H1 (cell line): Measurements from ENCODE around the gene SPAG4. TPM values are rescaled to one million over a fixed set of nuclear protein-coding genes. Genes with fewer than 3 reads are reported as not detected.

ENCODE experiments used
- CTCF ChIA-PET: fragments of 300-600 bp; sonication (Branson Sonifier 250); formaldehyde crosslinking; loops from one replicate; lab custom pipeline; 2021; ENCODE audit not compliant: partially characterized antibody; lab: Charles Lee
- POLR2A ChIA-PET: fragments of 300-600 bp; sonication (Branson Sonifier 250); formaldehyde crosslinking; loops from one replicate; lab custom pipeline; 2021; ENCODE audit warnings: inconsistent platforms; ENCODE audit not compliant: partially characterized antibody; lab: Charles Lee
- DNase-seq, 2 experiments: peaks; one replicate each; pipeline versions ENCODE4 v3.0.0 to v3.0.0-alpha.2; 2010 to 2022; ENCODE audit warnings: low spot score in 2 of 2, low read depth in 1 of 2, mixed read lengths in 1 of 2
- FAIRE-seq: peaks from 2 replicates; lab custom pipeline; 2011; peaks lifted over from hg19 to GRCh38; lab: Jason Lieb, UNC
- H2AFZ ChIP-seq: 2 replicates; pipeline ENCODE4 v1.8.1; 2012; ENCODE audit warnings: low read length, inconsistent platforms
- H2AK5ac ChIP-seq: 2 replicates; pipeline ENCODE4 v1.6.1; 2013; ENCODE audit warnings: low read depth, low read length
- H2BK120ac ChIP-seq: replicated peaks from 2 replicates; pipeline ENCODE3; 2013; ENCODE audit warnings: low read depth, low read length, inconsistent platforms
- H2BK12ac ChIP-seq: 2 replicates; pipeline ENCODE4 v1.6.1; 2013; ENCODE audit warnings: low read depth, low read length
- H2BK15ac ChIP-seq: 2 replicates; pipeline ENCODE4 v1.6.1; 2013; ENCODE audit warnings: low read length
- H2BK20ac ChIP-seq: 2 replicates; pipeline ENCODE4 v1.6.1; 2013; ENCODE audit warnings: low read length
- H2BK5ac ChIP-seq: 2 replicates; pipeline ENCODE4 v1.6.1; 2013; ENCODE audit warnings: low read depth, low read length
- H3K14ac ChIP-seq: 2 replicates; pipeline ENCODE4 v1.6.1; 2013; ENCODE audit warnings: inconsistent platforms; ENCODE audit not compliant: insufficient read length
- H3K18ac ChIP-seq: 2 replicates; pipeline ENCODE4 v1.6.1; 2013; ENCODE audit warnings: low read length; ENCODE audit errors: extremely low read depth
- H3K23ac ChIP-seq: 2 replicates; pipeline ENCODE4 v1.6.1; 2013; ENCODE audit warnings: inconsistent platforms; ENCODE audit not compliant: insufficient read length
- H3K23me2 ChIP-seq: 2 replicates; pipeline ENCODE4 v1.6.1; 2013; ENCODE audit warnings: low read depth, low read length
- H3K27ac ChIP-seq: 2 replicates; pipeline ENCODE4 v1.6.1; 2011; ENCODE audit warnings: low read depth, low read length, inconsistent platforms
- H3K27me3 ChIP-seq, 4 experiments: replicated peaks in 1 of 4; 1 replicate in 1 of 4; 2 replicates in 3 of 4; pipeline versions ENCODE4 v1.6.1 to v1.8.1; 2011 to 2013; ENCODE audit warnings: low read length in 3 of 4, mild to moderate bottlenecking in 3 of 4, inconsistent platforms in 2 of 4, mixed read lengths in 2 of 4, moderate library complexity in 1 of 4; ENCODE audit not compliant: control insufficient read depth in 3 of 4, insufficient read depth in 3 of 4; ENCODE audit errors: extremely low read depth in 1 of 4
- H3K36me3 ChIP-seq, 4 experiments: 2 replicates each; pipeline versions ENCODE4 v1.6.1 to v1.8.1; 2011 to 2013; ENCODE audit warnings: mild to moderate bottlenecking in 4 of 4, low read length in 3 of 4, moderate library complexity in 2 of 4, control low read depth in 1 of 4, inconsistent platforms in 1 of 4; ENCODE audit not compliant: insufficient read depth in 4 of 4, control insufficient read depth in 2 of 4
- H3K4ac ChIP-seq: replicated peaks from 2 replicates; pipeline ENCODE3; 2013; ENCODE audit warnings: low read length, low read depth, mixed read lengths, inconsistent platforms; ENCODE audit not compliant: insufficient read length
- H3K4me1 ChIP-seq, 4 experiments: replicated peaks in 1 of 4; 1 replicate in 1 of 4; 2 replicates in 3 of 4; pipeline versions ENCODE4 v1.6.1 to v1.8.1; 2011 to 2013; ENCODE audit warnings: low read length in 3 of 4, inconsistent platforms in 2 of 4, mixed read lengths in 1 of 4; ENCODE audit not compliant: insufficient read depth in 4 of 4, control insufficient read depth in 3 of 4
- H3K4me2 ChIP-seq, 2 experiments: 2 replicates each; pipeline versions ENCODE4 v1.6.1 to v1.8.1; 2011 to 2013; ENCODE audit warnings: low read depth in 2 of 2, low read length in 2 of 2, control low read depth in 1 of 2, inconsistent platforms in 1 of 2, mild to moderate bottlenecking in 1 of 2; ENCODE audit not compliant: insufficient read depth in 1 of 2
- H3K4me3 ChIP-seq, 4 experiments: fragments of 200-600, 300-600 bp in 1 of 4; sonication (generic), shearing (Covaris generic), sonication (Bioruptor Twin) in 1 of 4; 2 replicates each; pipeline versions ENCODE4 v1.5.1 to v1.8.1; 2011 to 2016; ENCODE audit warnings: low read length in 4 of 4, low read depth in 3 of 4, control low read depth in 2 of 4, inconsistent platforms in 2 of 4, mild to moderate bottlenecking in 2 of 4, mixed read lengths in 1 of 4, moderate library complexity in 1 of 4; ENCODE audit not compliant: insufficient read depth in 2 of 4; ENCODE audit errors: extremely low read depth in 1 of 4
- H3K56ac ChIP-seq: replicated peaks from 2 replicates; pipeline ENCODE3; 2013; ENCODE audit warnings: low read depth, mild to moderate bottlenecking, mixed read lengths, low read length, inconsistent platforms; ENCODE audit not compliant: insufficient read length
- H3K79me1 ChIP-seq: 2 replicates; pipeline ENCODE4 v1.6.1; 2013; ENCODE audit warnings: low read depth, low read length, control low read depth
- H3K79me2 ChIP-seq, 2 experiments: 2 replicates each; pipeline versions ENCODE4 v1.6.1 to v1.8.1; 2012 to 2013; ENCODE audit warnings: low read length in 2 of 2, mild to moderate bottlenecking in 2 of 2, inconsistent platforms in 1 of 2; ENCODE audit not compliant: insufficient read depth in 2 of 2, control insufficient read depth in 1 of 2
- H3K9ac ChIP-seq, 4 experiments: replicated peaks in 1 of 4; 1 replicate in 1 of 4; 2 replicates in 3 of 4; pipeline versions ENCODE4 v1.6.1 to v1.8.1; 2011 to 2013; ENCODE audit warnings: low read depth in 3 of 4, low read length in 3 of 4, control low read depth in 2 of 4, mild to moderate bottlenecking in 2 of 4, moderate library complexity in 2 of 4, inconsistent platforms in 1 of 4; ENCODE audit errors: extremely low read depth in 1 of 4
- H3K9me3 ChIP-seq, 2 experiments: 2 replicates each; pipeline versions ENCODE4 v1.6.1 to v1.8.1; 2012 to 2013; ENCODE audit warnings: mild to moderate bottlenecking in 2 of 2, moderate library complexity in 2 of 2, control low read depth in 1 of 2, inconsistent platforms in 1 of 2, low read depth in 1 of 2, low read length in 1 of 2, mixed read lengths in 1 of 2; ENCODE audit not compliant: insufficient read depth in 2 of 2
- H4K20me1 ChIP-seq, 2 experiments: replicated peaks in 1 of 2; 2 replicates each; pipeline versions ENCODE3 to v1.8.1; 2011 to 2013; ENCODE audit warnings: inconsistent platforms in 2 of 2, low read length in 2 of 2, mild to moderate bottlenecking in 1 of 2; ENCODE audit not compliant: insufficient read depth in 2 of 2, control insufficient read depth in 1 of 2
- H4K5ac ChIP-seq: 2 replicates; pipeline ENCODE4 v1.6.1; 2013; ENCODE audit warnings: low read length, low read depth, mixed read lengths, inconsistent platforms; ENCODE audit not compliant: insufficient read length
- H4K8ac ChIP-seq: 2 replicates; pipeline ENCODE4 v1.8.0; 2013; ENCODE audit warnings: mild to moderate bottlenecking, moderate library complexity, low read length, inconsistent platforms; ENCODE audit not compliant: insufficient read depth; ENCODE audit errors: extremely low read depth
- H4K91ac ChIP-seq: replicated peaks from 2 replicates; pipeline ENCODE3; 2013; ENCODE audit warnings: low read length, mixed read lengths, inconsistent platforms; ENCODE audit not compliant: insufficient read length
- BRCA1 ChIP-seq: IDR thresholded peaks from 2 replicates; pipeline ENCODE4 v1.6.1; 2012; ENCODE audit warnings: low read depth, low read length, improper control_type of control experiment
- CBX8 ChIP-seq: fragments of 300-800, 300-1000 bp; sonication (generic); IDR thresholded peaks from 2 replicates; pipeline ENCODE4 v1.7.1; 2016; ENCODE audit warnings: low read depth, low read length, borderline replicate concordance
- CHD1 ChIP-seq: IDR thresholded peaks from 2 replicates; pipeline ENCODE4 v1.6.1; 2012; ENCODE audit warnings: low read depth, low read length, improper control_type of control experiment
- CTCF ChIP-seq, 3 experiments: IDR thresholded peaks; 1 replicate in 2 of 3; 2 replicates in 1 of 3; pipeline versions ENCODE4 v1.5.1 to v1.6.1; 2011; ENCODE audit warnings: low read length in 3 of 3, mild to moderate bottlenecking in 3 of 3, inconsistent platforms in 2 of 3, low read depth in 1 of 3, moderate library complexity in 1 of 3; ENCODE audit not compliant: insufficient read depth in 1 of 3; ENCODE audit errors: control extremely low read depth in 1 of 3
- E2F6 ChIP-seq: IDR thresholded peaks from 2 replicates; pipeline ENCODE4 v1.6.1; 2012; ENCODE audit warnings: inconsistent platforms
- PHF8 ChIP-seq: fragments of 200-600 bp; sonication (generic); conservative IDR thresholded peaks from 2 replicates; pipeline ENCODE4 v1.7.1; 2012; ENCODE audit warnings: low read depth, mild to moderate bottlenecking, inconsistent platforms, low read length, moderate library complexity
- POLR2A ChIP-seq, 2 experiments: IDR thresholded peaks; 1 replicate in 1 of 2; 2 replicates in 1 of 2; pipeline ENCODE4 v1.6.1; 2011; ENCODE audit warnings: low read depth in 2 of 2, low read length in 2 of 2, mild to moderate bottlenecking in 2 of 2; ENCODE audit errors: control extremely low read depth in 1 of 2
- SP1 ChIP-seq: IDR thresholded peaks from 2 replicates; pipeline ENCODE4 v1.6.1; 2011; ENCODE audit warnings: low read depth, low read length
- SP4 ChIP-seq: IDR thresholded peaks from 2 replicates; pipeline ENCODE4 v1.6.1; 2012; ENCODE audit warnings: low read length, inconsistent platforms
- SRF ChIP-seq: IDR thresholded peaks from 2 replicates; pipeline ENCODE4 v1.6.1; 2011; ENCODE audit warnings: mild to moderate bottlenecking, low read depth, low read length, moderate library complexity
- ZNF274 ChIP-seq: IDR thresholded peaks from 2 replicates; pipeline ENCODE4 v1.7.0; 2012; ENCODE audit warnings: low read length, borderline replicate concordance; ENCODE audit errors: extremely low read depth
- WGBS, 2 experiments: shearing (Covaris generic) in 1 of 2; methylation state at CpG; one replicate each; pipeline versions ENCODE4 v1.1.6 to v1.1.7; 2013 to 2015; ENCODE audit warnings: low lambda C conversion rate in 2 of 2, mixed read lengths in 2 of 2, inconsistent platforms in 1 of 2, low coverage in 1 of 2, missing lambda C conversion rate in 1 of 2; ENCODE audit not compliant: insufficient replicate concordance in 2 of 2, insufficient coverage in 1 of 2, insufficient read length in 1 of 2; ENCODE audit errors: extremely low coverage in 1 of 2, missing lambda C conversion rate in 1 of 2; 5-methylcytosine and 5-hydroxymethylcytosine counted together
- polyA plus RNA-seq, 7 experiments: library from polyadenylated mRNA; depleted of rRNA in 3 of 7; stranded (reverse) in 5 of 7; unstranded in 2 of 7; fragments of >200 nt in 5 of 7; fragments of 200-250 nt in 2 of 7; gene quantifications; 1 replicate in 5 of 7; 2 replicates in 1 of 7; 4 replicates in 1 of 7; pipeline versions ENCODE4 v1.2.1 to v1.2.3, GENCODE V29; 2011 to 2013; ENCODE audit warnings: missing spikeins in 2 of 7, mixed read lengths in 2 of 7
- total RNA-seq: library from RNA; stranded (reverse); fragmentation: NEBNext Ultra II Directional; extraction: Animal tissue kit (Norgen Biotek cat#: 25700); gene quantifications from 2 replicates; pipeline ENCODE4 v1.2.1, GENCODE V29; 2021

Gene SPAG4
- total and polyA plus RNA-seq, 2 of the 8 experiments (the other 6 are each of a cell fraction or from before 2014, with no cell fraction given), result 2.4 to 6.0 TPM

DNA sequence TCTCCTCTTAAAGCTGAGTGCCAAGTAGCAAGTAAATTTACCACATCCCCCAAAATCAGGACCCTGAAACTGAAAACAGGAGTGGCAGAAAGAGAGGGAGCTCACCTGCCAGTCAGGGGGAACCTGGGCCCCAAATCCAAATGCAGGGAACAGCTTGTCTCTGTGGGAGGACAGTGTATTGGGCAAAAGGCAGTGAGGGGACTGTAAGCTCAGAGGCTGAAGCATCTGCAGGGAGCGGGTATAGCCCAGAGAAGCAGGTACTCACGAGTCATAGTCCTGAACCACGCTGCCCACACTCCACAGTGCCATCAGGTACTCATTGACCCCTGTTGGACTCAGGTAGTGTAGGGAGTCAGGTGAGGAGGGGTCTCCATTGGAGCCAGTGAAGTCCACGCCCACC lies 15.0 kb downstream of the SPAG4 start:
- Histone ChIP-seq H2BK15ac (no peak overlapping the region), H2AFZ (no peak overlapping the region), H2BK5ac (no peak overlapping the region), H4K91ac (no peak overlapping the region), H3K4me3 (no peak overlapping the region), H3K27ac (no peak overlapping the region), H4K20me1 (peaks cover 6 to 22% of the 10 kb centered on the region in 2 experiments), H2AK5ac (no peak overlapping the region), H3K9me3 (no peaks in the 10 kb centered on the region), H4K8ac (no peak overlapping the region), H3K9ac (no peak overlapping the region), H3K23me2 (no peaks in the 10 kb centered on the region), H3K23ac (no peak overlapping the region), H4K5ac (no peak overlapping the region), H2BK20ac (no peak overlapping the region), H3K79me1 (peaks cover 14% of the 10 kb centered on the region), H2BK12ac (no peak overlapping the region), H2BK120ac (no peak overlapping the region), H3K27me3 (no peaks in the 10 kb centered on the region), H3K4me1 (no peaks in the 10 kb centered on the region), H3K56ac (no peak overlapping the region), H3K36me3 (peaks cover 21 to 63% (median 41%) of the 10 kb centered on the region in 4 experiments; a peak in 7 of 8 replicates), H3K4me2 (no peak overlapping the region), H3K18ac (no peak overlapping the region), H3K79me2 (peaks cover 0 to 13% of the 10 kb centered on the region in 2 experiments; a peak in 2 of 4 replicates), H3K4ac (no peak overlapping the region), H3K14ac (no peak overlapping the region)
- ChIA-PET POLR2A (interaction anchor here (0.9 to 4.6 kb wide), 9 partner anchors 8 to 101 kb away, joined by 3 to 23 read pairs (median 5); no protein-coding TSS in a partner anchor), CTCF (interaction anchor here (0.6 to 2.7 kb wide), 8 partner anchors 11 to 1668 kb away, joined by 3 to 35 read pairs (median 3); no protein-coding TSS in a partner anchor)
- WGBS, 2 experiments, result 93% methylated on average over 4 of the region's 4 CpGs; no CpG with 5 or more reads in 1 of the 2 experiments
- DNase-seq (no peak), FAIRE-seq (no peak)
- no peak for TF ChIP-seq CHD1
- no peak for TF ChIP-seq PHF8
- no peak for TF ChIP-seq SRF
- no peak for TF ChIP-seq CTCF (IDR thresholded peaks at IDR 0.05; ENCODE audit: control extremely low read depth in 1 of 3, insufficient read depth in 1 of 3, low read depth in 1 of 3, low read length in 3 of 3)
- TF ChIP-seq SP4, result no peak
- no peak for TF ChIP-seq ZNF274
- TF ChIP-seq CBX8, result no peak
- TF ChIP-seq BRCA1, result no peak
- no peak for TF ChIP-seq E2F6
- TF ChIP-seq POLR2A (IDR thresholded peaks at IDR 0.05; ENCODE audit: control extremely low read depth in 1 of 2, low read depth in 2 of 2, low read length in 2 of 2), result no peak
- no peak for TF ChIP-seq SP1
